ENCODE results near the gene WNT7B. TPM values are rescaled to one million over a fixed set of nuclear protein-coding genes. Genes with fewer than 3 reads are reported as not detected.

Gene WNT7B
- total and polyA plus RNA-seq, 2 experiments from 2014 or later: 0.10 TPM; not detected in 1

- no peaks in the 10 kb centered on the region for H3K4me1 ChIP-seq (ENCODE audit: insufficient read depth)
- no peak overlapping the region for H2AFZ ChIP-seq
- DNase-seq (ENCODE audit: low spot score): no peak
- ATAC-seq: no peak
- no peaks in the 10 kb centered on the region for H3K9me2 ChIP-seq (ENCODE audit: insufficient read depth)
- H3K4me2 ChIP-seq: no peak overlapping the region
- no peaks in the 10 kb centered on the region for H3K79me2 ChIP-seq (replicated peaks; ENCODE audit: insufficient read depth)
- no peaks in the 10 kb centered on the region for H3K27me3 ChIP-seq (ENCODE audit: insufficient read depth)
- TF ChIP-seq STAT1 (IDR thresholded peaks at IDR 0.05; ENCODE audit: unreplicated experiment) (no peak), ZNF462 (CRISPR knock-in tag; IDR thresholded peaks at IDR 0.05) (no peak), NANOG (IDR thresholded peaks at IDR 0.05; ENCODE audit: borderline replicate concordance) (no peak), CREB1 (CRISPR knock-in tag; IDR thresholded peaks at IDR 0.05; ENCODE audit: low read depth) (no peak), JUNB (IDR thresholded peaks at IDR 0.05; ENCODE audit: unreplicated experiment) (no peak), REST (IDR thresholded peaks at IDR 0.05; ENCODE audit: unreplicated experiment) (no peak)
- Mint-ChIP-seq H3K36me3 (ENCODE audit: low read depth) (no peaks in the 10 kb centered on the region), H3K27me3 (ENCODE audit: insufficient read depth, low read depth, poor library complexity) (peaks cover 6% of the 10 kb centered on the region), H3K27ac (no peak overlapping the region), H3K4me3 (no peak overlapping the region), H3K4me1 (peaks cover 8% of the 10 kb centered on the region), H3K9me3 (peaks cover 2% of the 10 kb centered on the region; the same call in 1 of the 3 replicates)
- no peaks in the 10 kb centered on the region for H3K36me3 ChIP-seq (ENCODE audit: insufficient read depth)
- no peaks in the 10 kb centered on the region for H4K20me1 ChIP-seq (replicated peaks; ENCODE audit: insufficient read depth)
- H3F3A ChIP-seq (replicated peaks; ENCODE audit: low read depth): no peaks in the 10 kb centered on the region
- H3K4me3 ChIP-seq: no peak overlapping the region
- H3K27ac ChIP-seq (ENCODE audit: low read depth): no peak overlapping the region
Observed at GRCh38 chr22:45952553-45952952, 24.4 kb downstream of the WNT7B start.

All from GM23338 (cell line).